HEK293T (cell line): ENCODE data around the gene IFT27.
A peak's percentile ranks its signal among the peaks of the same experiment; 100 is the strongest.
"Not testable (repeated sequence)": the region's sequence is repeated elsewhere in the genome, so short reads cannot be mapped to it uniquely, and the experiment has no call there.

Experiments
- CTCF ChIA-PET: fragments of 350-600 bp; formaldehyde crosslinking; extraction: SDS; loops from one replicate; lab custom pipeline; 2021; ENCODE audit warnings: antibody characterized with exemption, inconsistent platforms; lab: Yijun Ruan, JAX
- POLR2A ChIA-PET: fragments of 350-600 bp; formaldehyde crosslinking; extraction: SDS; loops from one replicate; lab custom pipeline; 2020; ENCODE audit warnings: antibody characterized with exemption, inconsistent platforms; lab: Yijun Ruan, JAX
- DNase-seq: peaks from one replicate; pipeline ENCODE4 v3.0.0; 2012; ENCODE audit warnings: mixed read lengths; ENCODE audit errors: extremely low spot score
- ARNT ChIP-seq: fragments of 450-650 bp; IDR thresholded peaks from 2 replicates; pipeline ENCODE4 v1.6.1; 2017; ENCODE audit warnings: mild to moderate bottlenecking
- BHLHE40 ChIP-seq: fragments of 450-650 bp; IDR thresholded peaks from 2 replicates; pipeline ENCODE4 v1.6.1; 2016; ENCODE audit warnings: mild to moderate bottlenecking, moderate library complexity, borderline replicate concordance
- CTBP1 ChIP-seq: fragments of 450-650 bp; IDR thresholded peaks from 2 replicates; pipeline ENCODE4 v1.6.1; 2016; ENCODE audit warnings: borderline replicate concordance
- ELF4 ChIP-seq: fragments of 450-650 bp; IDR thresholded peaks from 2 replicates; pipeline ENCODE4 v1.6.1; 2017; ENCODE audit warnings: antibody characterized with exemption
- FOXA1 ChIP-seq: fragments of 450-650 bp; IDR thresholded peaks from 2 replicates; pipeline ENCODE4 v1.6.1; 2016; ENCODE audit warnings: mild to moderate bottlenecking
- FOXK2 ChIP-seq: fragments of 450-650 bp; IDR thresholded peaks from 2 replicates; pipeline ENCODE4 v1.6.1; 2016; ENCODE audit warnings: mild to moderate bottlenecking
- FOXM1 ChIP-seq: fragments of 450-650 bp; IDR thresholded peaks from 2 replicates; pipeline ENCODE4 v1.6.1; 2017; ENCODE audit warnings: mild to moderate bottlenecking, borderline replicate concordance
- HDGF ChIP-seq: fragments of 450-650 bp; IDR thresholded peaks from 2 replicates; pipeline ENCODE4 v1.6.1; 2017; ENCODE audit warnings: antibody characterized with exemption, borderline replicate concordance
- L3MBTL2 ChIP-seq: fragments of 450-650 bp; conservative IDR thresholded peaks from 2 replicates; pipeline ENCODE4 v1.6.1; 2016; ENCODE audit warnings: mild to moderate bottlenecking
- LEF1 ChIP-seq: fragments of 450-650 bp; IDR thresholded peaks from 2 replicates; pipeline ENCODE4 v1.6.1; 2017; ENCODE audit warnings: mild to moderate bottlenecking, borderline replicate concordance
- NFRKB ChIP-seq: fragments of 450-650 bp; IDR thresholded peaks from 2 replicates; pipeline ENCODE4 v1.6.1; 2016; ENCODE audit warnings: mild to moderate bottlenecking, moderate library complexity
- PKNOX1 ChIP-seq: fragments of 450-650 bp; IDR thresholded peaks from 2 replicates; pipeline ENCODE4 v1.6.1; 2016
- SP1 ChIP-seq: fragments of 450-650 bp; IDR thresholded peaks from 2 replicates; pipeline ENCODE4 v1.6.1; 2017
- SUZ12 ChIP-seq: fragments of 450-650 bp; IDR thresholded peaks from 2 replicates; pipeline ENCODE4 v1.6.1; 2016; ENCODE audit warnings: mild to moderate bottlenecking
- TARDBP ChIP-seq: fragments of 450-650 bp; IDR thresholded peaks from 2 replicates; pipeline ENCODE4 v1.6.1; 2016
- ZNF384 ChIP-seq: fragments of 450-650 bp; IDR thresholded peaks from 2 replicates; pipeline ENCODE4 v1.6.1; 2016

Gene IFT27

GRCh38 chr22:36757668-36758211 is 18.2 kb downstream of the IFT27 start:
- ChIA-PET CTCF (interaction anchor here (0.6 to 2.6 kb wide), 9 partner anchors 11 to 225 kb away, joined by 3 to 30 read pairs (median 3); partner anchors contain the start of gene IFT27), POLR2A (interaction anchor here (0.9 kb wide), 1 partner anchor 18 kb away, joined by 3 read pairs; the partner anchor contains the start of gene IFT27)
- DNase-seq: peak; percentile 86
- TF ChIP-seq CTBP1: no peak
- no peak for TF ChIP-seq FOXM1
- TF ChIP-seq SP1: no peak
- no peak for TF ChIP-seq NFRKB
- TF ChIP-seq SUZ12: no peak
- TF ChIP-seq FOXK2: no peak
- no peak for TF ChIP-seq L3MBTL2
- no peak for TF ChIP-seq ZNF384
- TF ChIP-seq ARNT: no peak
- TF ChIP-seq LEF1: no peak
- TF ChIP-seq PKNOX1: no peak
- no peak for TF ChIP-seq ELF4

- TF ChIP-seq LEF1: no peak
- TF ChIP-seq NFRKB: no peak
- no peak for TF ChIP-seq ZNF384
- TF ChIP-seq ELF4: no peak
- TF ChIP-seq FOXM1: no peak
- no peak for TF ChIP-seq HDGF
- no peak for TF ChIP-seq BHLHE40
- no peak for TF ChIP-seq PKNOX1
- TF ChIP-seq ARNT: no peak
- TF ChIP-seq SUZ12: no peak
- no peak for TF ChIP-seq TARDBP
- TF ChIP-seq L3MBTL2: no peak
- CTCF ChIA-PET: interaction anchor here (0.6 to 2.6 kb wide), 8 partner anchors 11 to 1500 kb away, joined by 3 to 30 read pairs (median 4); partner anchors contain the start of gene IFT27
- no peak for DNase-seq
- POLR2A ChIA-PET: interaction anchor here (0.9 kb wide), 1 partner anchor 18 kb away, joined by 3 read pairs; the partner anchor contains the start of gene IFT27
These were observed 18.9 kb downstream of the IFT27 start for GRCh38 chr22:36756746-36757655.

- ChIA-PET POLR2A (interaction anchor here (1.2 kb wide), 1 partner anchor 20 kb away, joined by 4 read pairs; the partner anchor contains the start of gene IFT27), CTCF (interaction anchor here (0.8 to 1.5 kb wide), 2 partner anchors 18 to 209 kb away, joined by 3 to 4 read pairs; no protein-coding TSS in a partner anchor)
- TF ChIP-seq PKNOX1 (no peak), NFRKB (no peak), HDGF (no peak), ZNF384 (no peak), FOXM1 (no peak), ELF4 (no peak), CTBP1 (no peak), TARDBP (no peak), FOXA1 (no peak), L3MBTL2 (no peak), LEF1 (no peak), ARNT (no peak), BHLHE40 (no peak), SUZ12 (no peak), FOXK2 (no peak), SP1 (no peak)
- DNase-seq: no peak
These were observed 19.9 kb downstream of the IFT27 start for GRCh38 chr22:36756031-36756430.

GRCh38 chr22:36755316-36755715 is 20.6 kb downstream of the IFT27 start:
- ChIA-PET POLR2A (interaction anchor here (1.2 kb wide), 1 partner anchor 21 kb away, joined by 4 read pairs; the partner anchor contains the start of gene IFT27), CTCF (interaction anchor here (1.5 kb wide), 1 partner anchor 18 kb away, joined by 3 read pairs; no protein-coding TSS in a partner anchor)

GRCh38 chr22:36754881-36755280 is 21.0 kb downstream of the IFT27 start:
- not testable (repeated sequence) for DNase-seq
- ChIA-PET CTCF (interaction anchor here (1.5 kb wide), 1 partner anchor 19 kb away, joined by 3 read pairs; no protein-coding TSS in a partner anchor), POLR2A (interaction anchor here (1.4 kb wide), 1 partner anchor 12 kb away, joined by 3 read pairs; no protein-coding TSS in a partner anchor)

More at GRCh38 chr22:36755316-36755715, 20.6 kb downstream of the IFT27 start:
- TF ChIP-seq BHLHE40: no peak
- no peak for TF ChIP-seq TARDBP
- TF ChIP-seq ZNF384: no peak
- TF ChIP-seq LEF1: no peak
- TF ChIP-seq FOXM1: no peak
- no peak for TF ChIP-seq SUZ12
- TF ChIP-seq ELF4: no peak
- TF ChIP-seq FOXK2: no peak
- no peak for TF ChIP-seq SP1
- no peak for TF ChIP-seq L3MBTL2
- TF ChIP-seq ARNT: no peak
- TF ChIP-seq FOXA1: no peak
- no peak for TF ChIP-seq PKNOX1
- TF ChIP-seq CTBP1: no peak
- DNase-seq: no peak
